T follicular helper cell (primary cell): Measurements from ENCODE around the gene FBLIM1.
"Not testable (repeated sequence)": the region's sequence is repeated elsewhere in the genome, so short reads cannot be mapped to it uniquely, and the experiment has no call there.

Experiments
- DNase-seq: peaks from one replicate; pipeline ENCODE4 v3.0.0-alpha.2; 2020; ENCODE audit warnings: low read depth

Gene FBLIM1

DNA sequence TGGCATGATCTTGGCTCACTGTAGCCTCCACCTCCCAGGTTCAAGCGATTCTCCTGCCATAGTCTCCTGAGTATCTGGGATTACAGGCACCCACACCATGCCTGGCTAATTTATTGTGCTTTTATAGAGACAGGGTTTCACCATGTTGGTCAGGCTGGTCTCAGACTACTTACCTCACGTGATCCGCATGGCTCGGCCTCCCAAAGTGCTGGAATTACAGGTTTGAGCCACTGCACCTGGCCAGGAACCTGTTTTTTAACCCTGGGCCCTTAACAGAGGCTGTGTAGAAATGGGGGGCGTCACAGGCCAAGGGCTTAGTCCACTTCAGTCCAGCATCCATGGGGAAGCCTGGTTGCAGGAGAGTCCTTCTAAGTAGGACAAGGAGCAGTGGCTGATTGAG lies 9.3 kb downstream of the FBLIM1 start:
- DNase-seq, result no peak

DNA sequence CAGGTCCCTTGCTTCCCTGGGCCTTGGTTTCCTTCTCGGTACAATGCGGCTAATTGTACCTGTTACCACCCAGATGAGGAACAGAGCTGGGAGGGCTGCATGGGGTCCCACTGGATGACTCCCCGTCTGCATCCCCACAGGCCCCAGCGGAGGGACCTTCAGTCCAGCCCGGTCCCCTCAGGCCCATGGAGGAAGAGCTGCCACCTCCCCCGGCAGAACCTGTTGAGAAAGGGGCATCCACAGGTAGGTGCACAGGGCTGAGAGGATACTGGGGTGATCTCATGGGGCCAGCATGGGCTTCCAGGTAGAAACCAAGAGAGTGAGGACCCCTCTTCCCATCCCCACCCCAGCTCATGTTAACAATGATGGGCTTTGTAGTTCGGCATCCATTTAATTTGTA lies 9.8 kb downstream of the FBLIM1 start:
- DNase-seq, result no peak

DNA sequence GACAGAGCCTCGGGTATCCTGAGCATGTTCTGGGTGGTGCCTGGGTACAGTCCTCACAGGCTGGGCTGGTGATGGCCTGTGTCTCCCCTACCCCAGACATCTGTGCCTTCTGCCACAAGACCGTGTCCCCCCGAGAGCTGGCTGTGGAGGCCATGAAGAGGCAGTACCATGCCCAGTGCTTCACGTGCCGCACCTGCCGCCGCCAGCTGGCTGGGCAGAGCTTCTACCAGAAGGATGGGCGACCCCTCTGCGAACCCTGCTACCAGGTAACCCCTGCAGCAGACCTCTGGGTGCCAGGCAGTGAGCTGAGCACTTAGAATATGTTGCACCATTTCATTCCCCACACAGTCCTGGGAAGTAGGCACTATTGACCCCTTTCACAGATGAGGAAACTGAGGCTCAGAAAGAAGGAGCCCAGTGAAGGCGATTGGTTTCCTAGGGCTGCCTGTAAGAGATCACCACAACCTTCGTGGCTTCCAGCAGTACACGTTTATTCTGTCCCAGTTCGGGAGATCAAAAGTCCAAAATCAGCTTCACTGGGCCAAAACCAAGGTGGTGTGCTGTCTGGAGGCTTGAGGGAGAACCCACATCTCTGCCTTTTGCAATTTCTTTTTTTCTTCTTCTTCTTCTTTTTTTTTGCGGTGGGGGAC lies 11.8 kb downstream of the FBLIM1 start:
- DNase-seq, result no peak

DNA sequence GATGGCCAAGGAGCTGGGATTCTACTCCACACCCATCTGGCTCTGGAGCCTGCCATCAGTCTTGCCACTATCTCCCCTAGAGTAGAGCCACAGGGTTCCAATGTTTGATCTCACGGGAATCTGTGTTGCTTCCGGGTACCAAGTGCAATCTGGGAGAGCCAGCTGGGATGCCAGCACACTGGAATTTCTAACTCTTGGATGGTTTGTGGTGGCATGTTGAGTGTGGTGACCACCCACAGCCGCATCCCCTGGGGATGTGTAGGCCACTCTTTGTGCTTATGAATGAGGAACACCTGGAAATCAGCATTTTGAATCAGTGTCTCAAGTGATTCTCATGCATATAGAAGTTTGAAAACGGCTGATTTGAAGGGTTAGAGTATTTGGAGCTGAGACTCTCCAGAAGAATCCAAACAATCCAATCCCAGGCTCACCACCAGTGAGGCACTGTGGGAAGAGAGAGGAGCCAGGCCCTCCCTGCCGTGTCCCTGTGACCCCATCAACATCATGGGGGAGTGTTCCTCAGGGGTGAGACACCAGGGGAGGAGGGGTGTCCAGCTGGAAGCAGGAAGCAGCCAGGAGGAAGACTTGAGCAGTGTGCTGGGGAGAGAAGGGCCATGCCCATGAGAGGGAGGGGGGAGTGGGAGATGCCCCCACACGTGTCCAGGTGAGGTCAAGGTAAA lies 13.4 kb downstream of the FBLIM1 start:
- DNase-seq, result no peak

DNA sequence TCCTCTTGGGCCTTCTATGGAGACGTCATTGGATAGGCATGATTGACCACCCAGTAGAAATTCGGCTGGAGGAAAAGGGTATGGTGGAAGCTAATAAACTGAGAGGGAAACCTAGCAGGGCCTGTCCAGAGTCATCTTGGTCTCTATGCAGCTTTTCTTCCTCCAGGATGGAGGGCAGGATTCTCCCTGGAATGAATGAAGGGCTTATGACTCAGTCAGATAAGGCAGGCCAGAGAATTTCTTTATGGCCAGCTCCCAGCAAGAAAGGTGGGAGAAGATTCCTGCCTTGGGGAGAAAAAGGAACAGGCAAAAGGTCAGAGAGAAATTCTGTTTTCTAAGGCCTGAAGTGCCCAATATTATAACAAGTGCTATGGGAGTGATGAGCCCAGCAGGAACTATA lies 17.1 kb downstream of the FBLIM1 start:
- no peak for DNase-seq

DNA sequence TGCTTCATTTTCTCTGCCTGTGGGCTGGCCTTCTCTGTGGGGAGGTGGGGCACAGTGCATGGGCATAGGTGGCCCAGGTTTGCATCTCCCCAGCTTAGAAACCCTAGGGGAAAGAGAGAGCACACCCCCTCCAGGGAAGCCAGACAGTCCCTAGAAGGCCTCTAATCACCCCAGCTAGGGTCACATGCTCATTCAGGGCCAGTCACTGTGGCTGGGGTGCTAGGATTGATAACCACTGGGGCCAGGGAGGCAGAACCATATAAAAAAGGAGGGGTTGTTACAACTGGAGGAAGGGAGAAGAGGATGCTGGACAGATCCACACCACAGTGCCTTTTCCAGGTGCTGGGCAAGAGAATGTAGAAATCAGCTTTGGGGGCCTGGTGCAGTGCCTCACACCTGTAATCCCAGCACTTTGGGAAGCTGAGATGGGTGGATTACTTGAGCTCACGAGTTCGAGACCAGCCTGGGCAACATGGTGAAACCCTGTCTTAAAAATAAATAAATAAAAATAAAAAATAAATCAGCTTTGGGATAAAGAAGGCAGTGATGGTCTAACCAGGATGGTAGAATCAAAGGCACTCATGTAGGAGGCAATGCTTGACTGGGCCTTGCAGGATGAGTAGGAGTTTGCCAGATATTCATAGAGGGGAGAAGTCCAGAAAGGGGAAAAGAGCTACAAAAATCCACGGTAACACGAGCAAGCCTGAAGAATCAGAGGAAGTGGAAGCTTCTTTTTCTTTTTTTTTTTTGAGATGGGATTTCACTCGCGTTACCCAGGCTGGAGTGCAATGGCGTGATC lies 19.5 kb downstream of the FBLIM1 start:
- DNase-seq, result no peak

DNA sequence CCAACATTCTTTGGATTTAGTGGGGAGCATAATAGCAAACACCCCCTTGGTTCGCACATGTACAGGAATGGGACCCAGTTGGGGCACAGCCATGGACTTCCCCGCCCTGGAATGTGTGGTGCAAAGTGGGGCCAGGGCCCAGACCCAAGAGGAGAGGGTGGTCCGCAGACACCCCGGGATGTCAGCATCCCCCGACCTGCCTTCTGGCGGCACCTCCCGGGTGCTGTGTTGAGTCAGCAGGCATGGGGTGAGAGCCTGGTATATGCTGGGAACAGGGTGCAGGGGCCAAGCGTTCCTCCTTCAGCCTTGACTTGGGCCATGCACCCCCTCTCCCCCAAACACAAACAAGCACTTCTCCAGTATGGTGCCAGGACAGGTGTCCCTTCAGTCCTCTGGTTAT lies 27.1 kb downstream of the FBLIM1 start:
- no peak for DNase-seq

DNA sequence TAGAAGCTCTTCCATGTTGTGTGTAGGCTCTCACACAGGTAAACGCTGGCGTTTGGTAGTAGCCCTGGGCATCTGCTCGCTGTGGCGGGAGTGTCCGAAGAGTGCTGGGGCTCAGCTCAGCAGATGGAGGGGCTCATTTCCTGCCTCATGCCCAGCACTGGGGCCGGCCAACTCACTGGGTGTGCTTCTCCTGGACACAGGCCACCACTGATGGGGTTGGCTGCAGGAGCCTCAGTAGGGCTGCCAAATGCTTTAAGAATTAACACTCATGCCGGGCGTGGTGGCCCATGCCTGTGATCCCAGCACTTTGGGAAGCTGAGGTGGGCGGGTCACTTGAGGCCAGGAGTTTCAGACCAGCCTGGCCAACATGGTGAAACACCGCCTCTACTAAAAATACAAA lies 28.0 kb downstream of the FBLIM1 start:
- no peak for DNase-seq

DNA sequence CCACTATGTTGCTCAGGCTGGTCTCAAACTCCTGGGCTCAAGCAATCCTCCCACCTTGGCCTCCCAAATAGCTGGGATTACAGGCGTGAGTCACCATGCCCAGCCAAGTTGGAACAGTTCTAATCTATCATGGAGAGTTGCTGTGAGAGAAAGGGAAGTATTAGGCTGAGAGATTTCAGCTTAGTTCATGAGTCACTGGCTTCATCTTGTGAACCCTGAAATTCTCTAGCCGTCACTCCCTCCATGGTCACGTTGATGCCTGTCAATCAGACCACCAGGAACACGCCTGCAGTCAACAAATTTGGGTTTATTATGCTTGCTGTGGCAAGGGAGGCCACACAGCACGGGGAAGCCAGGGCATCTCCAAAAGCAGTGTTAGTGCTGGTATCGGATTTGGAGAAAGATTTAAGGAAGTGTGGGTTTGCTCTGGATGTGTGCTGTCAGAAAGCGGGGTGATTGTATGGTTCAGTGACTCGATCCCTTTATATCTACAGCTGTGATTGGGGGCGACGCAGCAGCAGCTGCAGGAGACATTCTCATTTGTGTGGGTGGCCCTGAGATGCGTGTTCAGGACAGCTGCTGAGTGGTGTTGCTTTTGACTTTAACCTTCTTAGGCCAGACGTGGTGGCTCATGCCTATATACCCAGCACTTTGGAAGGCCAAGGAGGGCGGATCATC lies 30.2 kb downstream of the FBLIM1 start:
- DNase-seq, result no peak

DNA sequence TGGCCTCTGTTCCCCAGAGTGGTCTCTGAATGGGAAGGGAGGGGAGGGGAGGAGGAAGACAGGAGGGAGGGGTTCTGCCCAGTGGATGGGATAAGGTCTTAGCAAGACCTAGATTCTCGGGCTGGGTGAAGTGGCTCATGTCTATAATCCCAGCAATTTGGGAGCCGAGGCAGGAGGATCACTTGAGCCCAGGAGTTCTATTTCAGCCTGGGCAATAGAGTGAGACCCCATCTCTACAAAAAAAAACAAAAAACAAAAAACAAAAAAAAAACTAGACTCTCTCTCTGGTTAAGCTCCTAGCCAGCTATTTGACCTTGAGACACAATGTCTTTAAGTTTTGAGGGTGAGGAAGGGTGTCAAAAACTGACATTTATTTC lies 37.5 kb downstream of the FBLIM1 start:
- no peak for DNase-seq

DNA sequence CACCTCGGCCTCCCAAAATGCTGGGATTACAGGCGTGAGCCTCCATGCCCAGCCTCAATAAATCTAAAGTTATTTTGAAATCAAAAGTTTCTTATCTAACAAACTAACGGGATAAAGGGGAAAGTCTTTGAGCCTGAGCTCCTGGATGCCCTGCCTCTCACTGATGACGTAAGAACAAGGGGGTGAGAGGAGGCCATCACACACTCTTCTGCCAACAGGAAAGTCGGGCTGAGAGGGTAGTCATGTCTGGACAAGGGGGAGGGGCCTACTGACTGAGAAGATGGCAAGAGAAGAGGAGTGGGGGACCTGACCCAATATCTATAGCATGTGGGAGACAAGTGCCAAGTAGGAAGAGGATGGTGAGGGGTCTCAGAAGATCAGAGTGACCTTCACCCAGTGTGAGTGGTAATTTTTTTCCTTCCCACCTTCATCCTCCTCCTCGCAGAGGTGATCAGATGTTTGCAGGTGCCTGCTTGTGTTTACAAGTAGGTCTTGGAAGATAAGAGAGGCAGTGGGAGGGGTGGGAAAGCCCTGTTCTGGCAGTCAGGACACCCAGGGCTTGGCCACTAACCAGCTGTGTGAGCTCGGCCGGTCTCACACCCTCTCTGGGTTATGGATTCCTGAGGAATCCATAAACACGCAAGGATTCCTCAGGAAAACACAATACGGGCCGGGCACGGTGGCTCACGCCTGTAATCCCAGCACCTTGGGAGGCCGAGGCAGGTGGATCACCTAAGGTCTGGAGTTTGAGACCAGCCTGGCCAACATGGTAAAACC lies 39.2 kb downstream of the FBLIM1 start:
- no peak for DNase-seq

DNA sequence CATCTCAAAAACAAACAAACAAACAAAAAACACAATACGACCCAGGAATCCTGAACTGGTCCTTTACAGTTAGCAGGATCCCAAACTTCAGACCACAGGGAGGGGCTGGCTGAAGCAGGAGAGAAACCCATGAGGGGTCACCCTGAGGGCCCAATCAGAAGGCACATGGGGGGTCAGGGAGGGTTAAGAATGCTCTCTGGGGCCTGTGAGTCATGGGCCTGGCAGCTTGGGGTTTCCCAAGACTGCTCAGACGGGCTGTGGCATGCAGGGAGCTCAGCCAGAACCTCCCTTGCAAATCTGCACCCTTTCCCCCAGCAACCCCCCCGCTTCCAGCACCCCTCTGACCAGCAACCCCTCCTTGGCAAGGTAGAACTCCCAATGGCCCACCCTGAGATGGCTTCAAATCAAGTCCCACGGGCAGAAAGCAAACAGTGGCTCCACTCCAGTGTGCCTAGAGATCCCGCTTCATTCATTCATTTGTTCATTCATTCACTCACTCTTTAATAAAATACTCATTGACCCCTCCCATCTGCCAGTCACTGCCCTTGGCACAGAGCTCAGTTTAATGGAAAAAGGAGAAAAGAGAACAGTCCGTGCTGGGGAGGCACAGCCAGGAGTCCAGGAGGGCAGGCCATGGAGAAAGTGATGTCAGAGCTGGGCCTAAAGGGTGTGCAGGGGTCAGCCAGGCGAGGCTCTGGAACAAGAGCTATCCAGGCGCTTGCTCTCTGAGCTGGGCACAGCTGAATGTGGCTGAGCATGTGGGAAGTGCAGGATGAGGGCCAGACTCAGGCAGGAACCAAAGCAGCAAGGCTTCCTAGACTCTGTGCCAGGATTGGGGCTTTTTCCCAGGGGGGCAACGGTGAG lies 40.6 kb downstream of the FBLIM1 start:
- no peak for DNase-seq

DNA sequence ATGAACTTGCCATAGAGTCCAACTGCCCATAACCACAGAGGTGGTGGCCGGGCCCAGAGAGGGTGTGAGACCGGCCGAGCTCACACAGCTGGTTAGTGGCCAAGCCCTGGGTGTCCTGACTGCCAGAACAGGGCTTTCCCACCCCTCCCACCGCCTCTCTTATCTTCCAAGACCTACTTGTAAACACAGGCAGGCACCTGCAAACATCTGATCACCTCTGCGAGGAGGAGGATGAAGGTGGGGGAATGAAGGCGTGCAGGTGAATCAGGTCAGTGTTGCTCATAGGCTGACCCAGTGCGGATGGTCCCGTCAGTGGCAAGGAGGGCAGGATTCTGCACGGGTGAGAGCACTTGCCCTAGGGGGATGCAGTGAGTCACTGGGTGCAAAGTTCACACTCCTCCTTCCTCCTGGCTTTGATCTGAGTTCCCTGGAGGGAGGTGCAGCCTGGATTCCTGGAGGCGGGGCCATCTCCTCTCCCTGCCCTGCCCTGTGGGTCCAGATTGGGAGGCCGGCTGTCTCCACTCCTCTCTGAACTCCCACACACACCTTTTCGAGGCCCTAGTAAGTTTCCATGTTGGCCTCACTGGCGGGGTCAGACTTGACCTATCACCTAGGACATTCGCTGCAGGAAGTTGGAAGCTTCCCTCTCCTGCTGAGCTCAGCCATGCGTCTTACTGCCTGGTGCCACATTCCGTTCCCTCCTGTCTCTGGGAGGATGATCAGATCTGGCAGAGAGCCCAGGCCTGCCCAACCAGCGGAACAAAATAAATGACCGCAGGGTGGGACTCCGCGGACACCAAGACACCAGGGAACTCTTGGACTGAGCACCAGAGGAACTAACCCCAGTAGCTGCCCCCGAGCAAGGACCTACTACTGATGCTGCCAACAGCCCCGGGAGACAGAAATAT lies 41.6 kb downstream of the FBLIM1 start:
- no peak for DNase-seq

DNA sequence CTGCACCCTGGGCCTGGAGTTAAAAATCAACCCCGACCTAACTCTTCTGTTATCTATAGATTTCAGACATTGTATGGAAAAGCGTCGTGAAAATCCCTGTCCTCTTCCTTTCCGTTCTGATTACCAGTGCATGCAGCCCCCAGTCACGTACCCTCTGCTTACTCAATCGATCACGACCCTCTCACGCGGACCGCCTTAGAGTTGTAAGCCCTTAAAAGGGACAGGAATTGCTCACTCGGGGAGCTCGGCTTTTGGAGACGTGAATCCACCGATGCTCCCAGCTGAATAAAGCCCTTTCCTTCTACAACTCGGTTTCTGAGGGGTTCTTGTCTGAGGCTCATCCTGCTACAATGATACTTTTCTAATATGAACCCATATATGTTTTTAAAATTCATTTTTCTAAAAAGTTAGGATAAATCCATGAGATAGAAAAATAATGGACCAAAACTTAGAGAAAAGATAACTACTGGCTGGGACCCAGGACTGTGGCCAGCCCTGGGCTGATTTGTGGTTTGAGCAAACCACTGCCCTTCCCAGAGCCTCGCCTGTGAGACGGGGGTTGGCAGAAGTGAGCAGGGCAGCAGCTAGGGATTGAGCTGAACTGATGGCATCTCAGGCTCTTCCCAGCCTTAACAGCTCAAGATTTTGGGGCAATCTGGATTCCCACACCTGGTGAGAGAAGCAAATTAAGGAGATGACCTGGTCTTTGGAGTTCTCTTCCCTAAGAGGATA lies 43.8 kb downstream of the FBLIM1 start:
- no peak for DNase-seq

DNA sequence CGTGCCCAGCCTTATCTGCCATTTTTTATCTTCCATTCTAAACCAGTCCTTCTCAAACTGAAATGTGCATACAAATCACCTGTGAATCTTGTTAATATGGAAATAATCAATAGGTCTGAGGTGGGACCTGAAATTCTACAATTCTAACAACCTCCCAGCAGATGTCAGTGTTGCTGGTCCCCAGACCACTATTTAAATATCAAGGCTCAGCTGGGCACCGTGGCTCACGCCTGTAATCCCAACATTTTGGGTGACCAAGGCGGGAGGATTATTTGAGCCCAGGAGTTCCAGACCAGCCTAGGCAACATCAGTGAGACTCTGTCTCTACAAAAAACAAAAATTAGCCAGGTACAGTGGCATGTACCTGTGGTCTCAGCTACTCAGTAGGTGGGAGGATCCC lies 44.8 kb downstream of the FBLIM1 start:
- DNase-seq, result no peak

DNA sequence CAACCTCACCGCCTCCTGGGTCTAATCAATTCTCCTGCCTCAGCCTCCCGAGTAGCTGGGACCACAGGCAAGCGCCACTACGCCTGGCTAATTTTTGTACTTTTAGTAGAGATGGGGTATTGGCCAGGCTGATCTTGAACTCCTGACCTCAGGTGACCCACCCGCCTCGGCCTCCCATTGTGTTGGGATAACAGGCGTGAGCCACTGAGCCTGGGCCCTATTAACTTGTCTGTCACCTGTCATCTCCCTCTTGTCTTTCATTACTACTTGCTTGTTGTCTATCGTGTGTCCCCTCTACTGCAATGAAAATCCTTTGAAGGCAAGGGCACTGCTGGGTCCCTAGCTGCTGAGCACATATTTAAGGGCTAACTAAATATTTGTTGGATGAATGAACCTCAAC lies 45.5 kb downstream of the FBLIM1 start:
- DNase-seq, result no peak

DNA sequence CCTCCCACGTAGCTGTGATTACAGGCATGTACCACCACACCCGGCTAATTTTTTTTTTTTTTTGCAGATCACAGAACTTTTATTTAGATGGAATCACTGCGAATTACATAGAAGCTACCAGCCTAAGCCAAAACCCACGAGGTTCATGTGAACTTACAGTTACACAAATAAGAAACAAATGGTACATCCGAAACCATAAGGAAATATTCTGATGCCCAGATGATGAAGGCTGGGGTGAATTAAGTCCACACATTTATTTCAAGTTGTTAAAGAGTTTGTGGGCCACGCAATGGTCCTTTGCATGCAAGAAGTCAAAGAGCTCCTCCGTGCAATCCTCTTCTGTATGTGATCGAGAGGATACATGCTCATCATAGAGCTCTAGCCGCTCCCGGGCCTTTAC lies 48.5 kb downstream of the FBLIM1 start:
- no peak for DNase-seq

DNA sequence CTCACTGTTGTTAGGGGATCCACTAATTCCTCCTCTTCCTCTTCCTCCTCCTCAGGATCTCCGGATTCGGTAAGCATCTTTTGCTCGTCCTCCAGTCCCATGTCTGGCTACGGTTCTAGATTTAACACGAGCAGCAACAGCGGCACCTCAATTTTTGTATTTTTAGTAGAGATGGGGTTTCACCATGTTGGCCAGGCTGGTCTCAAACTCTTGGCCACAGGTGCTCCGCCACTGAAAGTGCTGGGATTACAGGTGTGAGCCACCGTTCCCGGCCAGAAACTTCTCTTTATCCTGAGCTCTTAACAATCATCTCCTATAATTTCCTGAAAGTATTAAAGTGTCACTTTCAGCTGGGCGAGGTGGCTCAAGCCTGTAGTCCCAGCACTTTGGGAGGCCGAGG lies 49.0 kb downstream of the FBLIM1 start, which contains the start of gene UQCRHL:
Gene UQCRHL, minus strand, starts transcription at position 101 of the 400 bp plus-strand sequence. Its CDS starts 0 bp downstream, at position 101.
- not testable (repeated sequence) for DNase-seq

DNA sequence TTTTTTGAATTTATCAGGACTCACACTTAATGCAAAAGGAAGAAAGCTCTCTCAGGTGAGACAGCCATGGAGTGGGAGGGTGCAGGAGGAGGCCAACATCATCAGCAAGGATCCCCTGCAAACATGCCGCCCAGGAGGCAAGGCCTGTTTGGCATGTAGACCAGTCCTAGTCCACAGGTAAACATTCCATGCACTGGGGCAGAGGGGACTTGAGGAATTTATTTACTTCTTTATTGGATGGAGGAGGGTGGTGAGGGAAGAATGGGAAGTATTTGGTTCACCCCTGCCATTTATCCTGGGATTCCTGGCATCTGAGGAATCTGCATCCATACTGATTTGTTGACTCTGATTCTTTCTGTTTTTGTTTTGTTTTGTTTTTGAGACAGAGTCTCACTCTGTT lies 50.4 kb downstream of the FBLIM1 start:
- DNase-seq, result no peak
